ENCODE results near the gene ABHD2.

The ABHD2 gene

GRCh38 chr15:89205991-89206585 lies 117.8 kb downstream of the ABHD2 start:
- Histone ChIP-seq H3K27ac (ENCODE audit: low read length) (no peak overlapping the region), H2AFZ (ENCODE audit: low read length) (no peak overlapping the region), H3K9me3 (replicated peaks; ENCODE audit: insufficient read depth, low read length) (no peaks in the 10 kb centered on the region), H3K36me3 (replicated peaks; ENCODE audit: insufficient read depth, low read length) (no peaks in the 10 kb centered on the region), H3K9ac (ENCODE audit: low read length) (no peak overlapping the region), H3K4me1 (ENCODE audit: low read length) (peaks cover 3% of the 10 kb centered on the region; the same call in 1 of the 2 replicates), H4K20me1 (ENCODE audit: insufficient read depth, low read length) (no peaks in the 10 kb centered on the region), H3K79me2 (ENCODE audit: low read length) (no peaks in the 10 kb centered on the region), H3F3A (ENCODE audit: insufficient read depth, low read length) (no peaks in the 10 kb centered on the region; the same call in 1 of the 2 replicates), H3K4me2 (ENCODE audit: low read depth, low read length) (no peak overlapping the region), H3K9me2 (replicated peaks; ENCODE audit: insufficient read depth, low read length) (no peaks in the 10 kb centered on the region), H3K4me3 (ENCODE audit: low read length) (no peak overlapping the region), H3K27me3 (replicated peaks; ENCODE audit: insufficient read depth, low read length) (no peaks in the 10 kb centered on the region)
- no peak for TF ChIP-seq EZH2phosphoT487 (IDR thresholded peaks at IDR 0.05; ENCODE audit: low read length)
- no peak for TF ChIP-seq EZH2 (optimal IDR thresholded peaks at IDR 0.05; ENCODE audit: low read depth, low read length)
- TF ChIP-seq, protein P1, sequence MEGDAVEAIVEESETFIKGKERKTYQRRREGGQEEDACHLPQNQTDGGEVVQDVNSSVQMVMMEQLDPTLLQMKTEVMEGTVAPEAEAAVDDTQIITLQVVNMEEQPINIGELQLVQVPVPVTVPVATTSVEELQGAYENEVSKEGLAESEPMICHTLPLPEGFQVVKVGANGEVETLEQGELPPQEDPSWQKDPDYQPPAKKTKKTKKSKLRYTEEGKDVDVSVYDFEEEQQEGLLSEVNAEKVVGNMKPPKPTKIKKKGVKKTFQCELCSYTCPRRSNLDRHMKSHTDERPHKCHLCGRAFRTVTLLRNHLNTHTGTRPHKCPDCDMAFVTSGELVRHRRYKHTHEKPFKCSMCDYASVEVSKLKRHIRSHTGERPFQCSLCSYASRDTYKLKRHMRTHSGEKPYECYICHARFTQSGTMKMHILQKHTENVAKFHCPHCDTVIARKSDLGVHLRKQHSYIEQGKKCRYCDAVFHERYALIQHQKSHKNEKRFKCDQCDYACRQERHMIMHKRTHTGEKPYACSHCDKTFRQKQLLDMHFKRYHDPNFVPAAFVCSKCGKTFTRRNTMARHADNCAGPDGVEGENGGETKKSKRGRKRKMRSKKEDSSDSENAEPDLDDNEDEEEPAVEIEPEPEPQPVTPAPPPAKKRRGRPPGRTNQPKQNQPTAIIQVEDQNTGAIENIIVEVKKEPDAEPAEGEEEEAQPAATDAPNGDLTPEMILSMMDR (IDR thresholded peaks at IDR 0.05; ENCODE audit: low read length): no peak
- no peak for DNase-seq

DNA sequence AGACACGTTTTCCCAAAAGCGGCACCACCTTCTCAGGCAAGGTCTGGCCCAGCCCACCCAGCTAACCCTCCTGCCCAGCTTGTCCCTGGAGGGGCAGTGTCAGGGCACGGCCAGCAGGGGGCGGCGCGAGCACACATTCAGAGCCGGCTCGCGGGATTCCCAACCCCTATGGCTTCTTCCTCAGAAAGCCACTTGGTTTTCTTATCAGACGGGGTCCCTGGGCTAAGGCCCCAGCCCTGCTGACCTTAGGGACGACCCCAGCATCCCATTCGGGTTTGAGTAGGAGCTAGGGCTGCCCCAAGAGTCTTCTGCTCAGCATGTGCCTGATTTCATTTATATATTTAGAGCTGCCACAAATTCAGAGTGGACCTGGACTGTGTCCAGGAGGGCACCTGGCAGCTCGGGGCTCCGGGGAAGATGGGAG lies 118.7 kb downstream of the ABHD2 start:
- no peaks in the 10 kb centered on the region for H3K79me2 ChIP-seq (ENCODE audit: low read length)
- no peaks in the 10 kb centered on the region for H3K9me2 ChIP-seq (replicated peaks; ENCODE audit: insufficient read depth, low read length)
- H3K4me3 ChIP-seq (ENCODE audit: low read length): peak overlapping the region; percentile 38; the same call in 1 of the 2 replicates
- peak overlapping the region; percentile 16; the same call in 1 of the 2 replicates for H3K9ac ChIP-seq (ENCODE audit: low read length)
- no peak overlapping the region for H3K27ac ChIP-seq (ENCODE audit: low read length)
- no peaks in the 10 kb centered on the region for H3K27me3 ChIP-seq (replicated peaks; ENCODE audit: insufficient read depth, low read length)
- no peaks in the 10 kb centered on the region for H3K36me3 ChIP-seq (replicated peaks; ENCODE audit: insufficient read depth, low read length)
- peak overlapping the region; percentile 63; the same call in 1 of the 2 replicates for H2AFZ ChIP-seq (ENCODE audit: low read length)
- peak; percentile 54 for DNase-seq
- no peaks in the 10 kb centered on the region for H3K9me3 ChIP-seq (replicated peaks; ENCODE audit: insufficient read depth, low read length)
- peak overlapping the region; percentile 77 for H3K4me2 ChIP-seq (ENCODE audit: low read depth, low read length)
- TF ChIP-seq, protein P1 (IDR thresholded peaks at IDR 0.05; ENCODE audit: low read length): peak; percentile 98
- no peak for TF ChIP-seq EZH2 (optimal IDR thresholded peaks at IDR 0.05; ENCODE audit: low read depth, low read length)
- no peak for TF ChIP-seq EZH2phosphoT487 (IDR thresholded peaks at IDR 0.05; ENCODE audit: low read length)
- no peaks in the 10 kb centered on the region; the same call in 1 of the 2 replicates for H3F3A ChIP-seq (ENCODE audit: insufficient read depth, low read length)
- H3K4me1 ChIP-seq (ENCODE audit: low read length): peaks cover 3% of the 10 kb centered on the region; the same call in 1 of the 2 replicates
- no peaks in the 10 kb centered on the region for H4K20me1 ChIP-seq (ENCODE audit: insufficient read depth, low read length)

DNA sequence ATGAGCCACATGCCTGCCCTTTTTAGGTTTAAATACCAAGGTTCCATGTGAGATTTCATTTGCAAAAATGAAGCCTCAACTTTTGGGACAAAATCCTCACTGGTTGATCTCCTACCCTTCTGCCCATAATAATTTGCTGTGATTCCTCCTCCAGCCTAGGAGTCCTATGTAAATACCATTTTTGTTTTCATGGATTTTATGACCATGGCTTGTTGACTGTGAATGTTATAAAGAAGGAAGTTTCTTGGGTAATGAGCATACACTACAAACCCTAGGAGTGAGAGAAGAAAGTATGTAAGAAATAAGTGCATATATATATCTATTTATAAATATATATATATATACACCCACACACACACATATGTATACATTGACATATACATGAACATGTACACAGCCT lies 120.0 kb downstream of the ABHD2 start:
- H3K27ac ChIP-seq (ENCODE audit: low read length): no peak overlapping the region
- H3K9me3 ChIP-seq (replicated peaks; ENCODE audit: insufficient read depth, low read length): no peaks in the 10 kb centered on the region
- H4K20me1 ChIP-seq (ENCODE audit: insufficient read depth, low read length): no peaks in the 10 kb centered on the region
- DNase-seq: no peak
- H3K9ac ChIP-seq (ENCODE audit: low read length): no peak overlapping the region
- H3K36me3 ChIP-seq (replicated peaks; ENCODE audit: insufficient read depth, low read length): no peaks in the 10 kb centered on the region
- H3K9me2 ChIP-seq (replicated peaks; ENCODE audit: insufficient read depth, low read length): no peaks in the 10 kb centered on the region
- no peak overlapping the region for H3K4me3 ChIP-seq (ENCODE audit: low read length)
- H3K27me3 ChIP-seq (replicated peaks; ENCODE audit: insufficient read depth, low read length): no peaks in the 10 kb centered on the region
- H3K4me1 ChIP-seq (ENCODE audit: low read length): peaks cover 3% of the 10 kb centered on the region; the same call in 1 of the 2 replicates
- no peaks in the 10 kb centered on the region; the same call in 1 of the 2 replicates for H3F3A ChIP-seq (ENCODE audit: insufficient read depth, low read length)
- H3K4me2 ChIP-seq (ENCODE audit: low read depth, low read length): no peak overlapping the region
- no peaks in the 10 kb centered on the region for H3K79me2 ChIP-seq (ENCODE audit: low read length)
- H2AFZ ChIP-seq (ENCODE audit: low read length): no peak overlapping the region
- TF ChIP-seq EZH2phosphoT487 (IDR thresholded peaks at IDR 0.05; ENCODE audit: low read length) (no peak), EZH2 (optimal IDR thresholded peaks at IDR 0.05; ENCODE audit: low read depth, low read length) (no peak)
- TF ChIP-seq, protein P1 (IDR thresholded peaks at IDR 0.05; ENCODE audit: low read length): no peak

Data from MM.1S (cell line).